Peyer's patch (tissue), 4 donors: ENCODE results near the gene UBASH3B.

ENCODE experiments used
- POLR2A ChIP-seq, 2 donors: fragments of 450-650 bp; IDR thresholded peaks; one replicate each; pipeline ENCODE4 v1.5.1; 2017; ENCODE audit warnings: antibody characterized with exemption in 2 of 2, mild to moderate bottlenecking in 2 of 2, moderate library complexity in 2 of 2
- TF ChIP-seq, protein P1 (sequence below), 6 experiments: fragments of 450-650 bp in 4 of 6; fragments of 200-600 bp in 2 of 6; sonication (generic) in 1 of 6; IDR thresholded peaks; one replicate each; pipeline ENCODE4 v1.5.1; 2017 to 2019; ENCODE audit warnings: antibody characterized with exemption in 6 of 6, mild to moderate bottlenecking in 3 of 6, moderate library complexity in 1 of 6

DNA sequence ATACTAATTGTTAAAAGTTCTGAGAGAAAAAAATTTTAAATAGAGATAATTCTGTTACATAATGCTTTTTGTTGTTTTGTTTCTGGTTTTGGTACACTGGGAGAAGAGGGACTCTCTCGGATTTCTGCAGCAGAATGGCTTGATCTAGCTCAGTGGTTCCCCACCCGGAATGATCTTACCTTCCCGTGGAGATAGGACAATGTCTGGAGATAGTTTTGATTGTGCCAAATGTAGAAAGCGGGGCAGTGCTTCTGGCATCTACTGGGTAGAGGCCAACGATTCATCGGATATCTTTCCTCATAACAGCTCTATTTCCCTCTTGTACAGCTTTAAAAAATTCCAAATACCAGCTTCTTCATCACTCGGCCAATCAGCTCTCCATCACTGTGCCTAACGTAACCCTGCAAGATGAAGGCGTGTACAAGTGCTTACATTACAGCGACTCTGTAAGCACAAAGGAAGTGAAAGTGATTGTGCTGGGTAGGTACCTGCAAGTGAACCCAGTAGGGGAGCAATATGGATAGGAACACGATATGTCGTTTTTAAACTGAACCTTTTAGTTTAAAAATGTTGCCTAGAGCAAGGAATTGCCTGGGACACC lies 195.9 kb downstream of the UBASH3B start:
- TF ChIP-seq, protein P1, sequence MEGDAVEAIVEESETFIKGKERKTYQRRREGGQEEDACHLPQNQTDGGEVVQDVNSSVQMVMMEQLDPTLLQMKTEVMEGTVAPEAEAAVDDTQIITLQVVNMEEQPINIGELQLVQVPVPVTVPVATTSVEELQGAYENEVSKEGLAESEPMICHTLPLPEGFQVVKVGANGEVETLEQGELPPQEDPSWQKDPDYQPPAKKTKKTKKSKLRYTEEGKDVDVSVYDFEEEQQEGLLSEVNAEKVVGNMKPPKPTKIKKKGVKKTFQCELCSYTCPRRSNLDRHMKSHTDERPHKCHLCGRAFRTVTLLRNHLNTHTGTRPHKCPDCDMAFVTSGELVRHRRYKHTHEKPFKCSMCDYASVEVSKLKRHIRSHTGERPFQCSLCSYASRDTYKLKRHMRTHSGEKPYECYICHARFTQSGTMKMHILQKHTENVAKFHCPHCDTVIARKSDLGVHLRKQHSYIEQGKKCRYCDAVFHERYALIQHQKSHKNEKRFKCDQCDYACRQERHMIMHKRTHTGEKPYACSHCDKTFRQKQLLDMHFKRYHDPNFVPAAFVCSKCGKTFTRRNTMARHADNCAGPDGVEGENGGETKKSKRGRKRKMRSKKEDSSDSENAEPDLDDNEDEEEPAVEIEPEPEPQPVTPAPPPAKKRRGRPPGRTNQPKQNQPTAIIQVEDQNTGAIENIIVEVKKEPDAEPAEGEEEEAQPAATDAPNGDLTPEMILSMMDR (IDR thresholded peaks at IDR 0.05) = no peak
- TF ChIP-seq POLR2A (IDR thresholded peaks at IDR 0.05) = no peak
